C1 segment of cervical spinal cord (tissue), 14 donors: ENCODE results near the gene NDUFA13.

Experiments
- DNase-seq, 14 donors: peaks; one replicate each; lab custom pipeline; 2025; lab: John Stamatoyannopoulos, UW

NDUFA13 gene

DNA sequence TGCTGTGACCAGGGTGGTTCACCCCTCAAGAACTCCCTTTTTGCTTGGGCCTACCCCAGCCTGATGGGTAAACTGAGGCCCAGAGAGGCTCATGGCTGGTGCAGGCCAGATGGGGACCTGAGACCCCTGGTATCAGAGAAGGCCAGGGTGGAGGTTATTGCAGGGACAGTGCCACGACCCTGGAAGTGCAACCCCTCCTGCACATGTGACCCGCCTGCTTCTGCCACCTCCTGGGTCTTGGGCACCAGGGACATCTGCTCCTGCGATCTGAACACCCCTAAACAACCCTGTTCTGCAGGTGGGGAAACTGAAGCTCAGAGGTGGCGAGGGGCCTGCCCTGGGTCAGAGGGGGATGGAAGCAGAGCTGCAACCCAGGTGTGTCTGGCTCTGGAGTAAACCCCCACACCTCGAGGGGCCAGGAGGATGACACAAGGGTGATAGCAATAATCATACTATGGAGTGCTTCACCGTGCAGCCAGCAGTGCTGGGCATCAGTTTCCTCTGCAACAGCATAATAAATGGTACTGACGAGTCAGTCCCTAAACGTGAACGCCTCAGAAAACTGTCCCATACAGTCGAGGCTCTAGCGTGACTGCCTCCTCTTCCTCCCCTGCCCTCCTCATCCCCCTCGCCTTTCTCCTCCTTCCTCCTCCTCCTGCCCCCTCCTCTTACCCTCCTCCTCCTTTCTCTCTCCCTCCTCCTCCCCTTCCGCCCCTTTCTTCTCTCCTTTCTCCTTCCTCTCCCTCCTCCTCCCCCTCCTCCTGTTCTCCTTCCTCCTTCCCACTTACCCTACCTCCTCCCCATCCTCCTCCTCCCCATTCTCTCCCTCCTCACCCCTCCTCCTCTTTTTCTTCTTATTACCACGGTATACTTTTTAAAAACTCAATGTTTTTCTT lies 17.0 kb downstream of the NDUFA13 start:
- DNase-seq = no peak

DNA sequence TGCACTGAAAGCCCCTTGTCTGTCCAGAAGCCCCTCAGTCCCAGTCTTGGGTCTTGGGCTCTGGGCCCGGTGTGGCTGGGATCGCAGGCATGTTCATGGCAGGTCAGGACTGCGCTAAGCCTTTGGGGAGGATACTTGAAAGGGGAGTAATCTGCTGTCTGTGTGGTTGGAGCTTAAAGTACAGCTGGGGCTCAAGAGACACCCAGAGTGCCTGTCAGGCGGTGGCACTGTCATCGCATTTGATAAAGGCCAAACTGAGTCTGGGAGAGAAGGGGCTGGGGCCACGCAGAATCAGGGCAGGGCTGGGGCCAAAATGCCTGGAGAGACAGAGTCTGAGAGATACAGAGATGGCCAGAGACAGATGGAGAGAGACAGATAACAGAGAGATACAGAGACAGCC lies 17.8 kb downstream of the NDUFA13 start:
- DNase-seq = no peak

DNA sequence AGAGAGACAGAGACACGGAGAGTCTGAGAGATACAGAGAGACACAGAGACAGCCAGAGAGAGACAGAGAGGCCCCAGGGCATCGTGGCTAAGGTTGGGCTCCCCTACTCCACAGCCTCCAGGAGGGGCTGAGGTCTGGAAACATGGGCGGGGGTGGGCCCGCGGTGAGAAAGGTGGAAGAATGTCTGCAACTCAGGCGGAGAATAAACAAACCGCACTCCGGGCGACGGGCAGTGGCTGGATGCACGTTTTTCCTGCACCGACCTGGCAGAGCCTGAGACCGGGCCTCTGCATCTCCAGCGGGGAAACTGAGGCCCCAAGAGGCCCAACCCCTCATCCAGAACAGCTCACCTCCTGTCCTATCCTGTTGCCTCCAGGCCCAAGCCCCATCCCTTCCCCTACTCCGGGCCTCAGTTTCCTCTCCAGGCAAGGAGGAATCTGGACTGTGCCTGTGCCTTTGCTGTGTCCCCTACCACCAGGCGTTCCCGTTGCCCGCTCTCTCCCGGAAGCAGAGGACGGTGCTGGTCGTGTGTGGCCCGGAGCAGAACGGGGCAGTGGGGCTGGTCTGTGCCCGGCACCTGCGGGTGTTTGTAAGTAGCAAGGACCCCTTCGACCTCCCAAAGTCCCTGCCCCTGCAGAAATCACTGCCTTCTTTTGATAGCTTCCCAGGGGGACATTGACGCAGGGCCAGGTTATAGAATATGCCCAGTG lies 18.7 kb downstream of the NDUFA13 start:
- DNase-seq = no peak

DNA sequence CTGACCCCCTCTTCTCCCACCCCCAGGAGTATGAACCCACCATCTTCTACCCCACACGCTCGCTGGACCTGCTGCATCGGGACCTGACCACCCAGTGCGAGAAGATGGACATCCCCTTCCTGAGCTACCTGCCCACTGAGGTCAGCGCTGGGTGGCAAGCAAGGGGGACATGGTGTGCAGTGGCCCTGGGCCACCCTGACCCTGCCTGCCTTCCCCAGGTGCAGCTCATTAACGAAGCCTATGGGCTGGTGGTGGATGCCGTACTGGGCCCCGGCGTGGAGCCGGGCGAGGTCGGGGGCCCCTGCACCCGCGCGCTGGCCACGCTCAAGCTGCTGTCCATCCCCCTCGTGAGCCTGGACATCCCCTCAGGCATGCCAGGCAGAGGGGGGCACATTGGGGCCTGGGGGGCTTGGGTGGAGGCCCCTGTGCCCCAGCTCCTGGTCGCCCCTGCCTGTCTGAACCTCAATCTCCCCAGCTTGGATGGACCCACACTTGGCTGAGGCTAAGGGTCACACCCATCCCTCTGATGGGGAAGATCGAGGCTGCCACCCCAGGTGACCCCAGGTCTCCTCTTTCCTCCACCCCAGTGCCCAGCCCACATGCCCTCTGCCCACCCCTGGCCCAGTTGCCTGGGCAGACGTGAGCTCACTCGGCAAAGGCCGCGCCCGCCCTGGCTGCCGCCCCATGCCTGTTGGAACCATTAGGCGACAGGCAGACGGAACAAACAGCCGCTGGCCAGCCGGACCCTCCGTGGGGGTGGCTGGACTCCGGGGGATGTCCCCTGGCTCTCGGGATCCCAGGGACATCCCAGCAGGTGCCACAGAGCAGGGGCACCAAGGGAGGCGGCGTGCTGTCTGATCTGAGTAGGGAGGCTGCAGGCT lies 19.5 kb downstream of the NDUFA13 start:
- no peak for DNase-seq

DNA sequence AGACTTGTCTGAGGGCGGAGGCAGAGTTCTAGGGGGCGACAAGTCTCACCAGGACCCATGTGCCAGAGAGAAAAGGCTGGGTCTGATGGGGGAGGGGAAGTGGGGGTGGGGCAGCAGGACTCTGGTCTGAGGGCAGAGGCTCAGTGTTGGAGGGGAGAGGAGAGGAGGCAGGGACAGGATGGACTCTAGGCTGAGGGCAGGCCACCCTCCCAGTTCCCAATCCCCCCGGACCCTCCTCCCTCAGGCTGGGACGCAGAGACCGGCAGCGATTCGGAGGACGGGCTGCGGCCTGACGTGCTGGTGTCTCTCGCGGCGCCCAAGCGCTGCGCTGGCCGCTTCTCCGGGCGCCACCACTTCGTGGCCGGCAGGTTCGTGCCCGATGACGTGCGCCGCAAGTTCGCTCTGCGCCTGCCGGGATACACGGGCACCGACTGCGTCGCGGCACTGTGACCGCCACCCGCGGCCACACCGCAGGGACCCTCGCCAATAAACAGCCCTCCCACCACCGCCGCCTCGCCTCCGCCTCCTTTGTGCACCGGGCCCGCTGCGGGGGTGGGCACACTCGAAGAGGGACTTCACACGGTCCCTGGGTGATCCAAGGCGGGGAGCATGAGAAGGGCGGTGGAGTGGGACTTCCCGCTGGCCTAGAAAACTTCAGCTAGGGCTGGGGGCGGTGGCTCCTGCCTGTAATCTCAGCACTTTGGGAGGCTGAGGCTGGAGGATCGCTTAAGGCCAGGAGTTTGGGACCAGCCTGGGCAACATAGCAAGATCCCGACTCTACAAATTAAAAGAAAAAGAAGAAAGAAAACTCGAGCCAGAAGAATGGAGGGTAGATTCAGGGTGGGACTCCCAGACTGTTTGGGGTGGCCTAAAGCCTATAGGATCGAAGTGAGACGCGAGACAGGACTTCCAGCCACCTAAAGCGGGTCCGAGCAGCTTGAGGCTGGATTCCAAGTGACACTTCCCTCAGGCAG lies 21.3 kb downstream of the NDUFA13 start:
- no peak for DNase-seq

DNA sequence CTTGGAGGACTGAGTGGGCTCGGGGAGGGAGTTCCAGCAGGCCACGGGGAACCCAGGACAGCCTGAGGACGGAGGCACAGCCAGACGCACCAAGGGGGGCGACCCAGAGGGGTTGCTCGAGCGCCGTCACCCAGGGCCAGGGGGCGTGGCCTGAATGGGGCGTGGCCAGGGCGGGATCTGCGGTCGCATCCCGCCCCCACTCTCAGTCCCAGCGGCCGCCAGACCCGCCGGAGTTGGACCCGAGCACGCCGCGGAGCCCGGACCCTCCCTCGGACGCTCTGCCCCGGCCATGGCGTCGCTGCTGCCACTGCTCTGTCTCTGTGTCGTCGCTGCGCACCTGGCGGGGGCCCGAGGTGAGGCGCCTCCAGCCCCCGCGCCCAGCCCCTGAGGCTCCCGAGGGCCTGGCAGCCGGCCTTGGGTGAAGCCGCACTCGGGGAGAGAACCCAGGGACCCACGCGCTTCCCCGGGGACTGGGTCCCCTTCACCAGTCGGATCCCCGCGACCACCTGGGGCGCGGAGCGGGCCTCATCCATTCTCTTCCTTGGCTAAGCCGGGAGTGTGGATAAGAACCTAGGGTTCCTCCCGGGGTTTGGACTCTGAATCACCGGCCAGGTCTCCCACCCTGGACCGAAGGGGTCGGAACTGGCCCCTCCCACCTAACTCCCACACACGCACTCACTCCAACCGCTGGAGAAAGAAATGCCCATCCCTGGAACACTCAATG lies 22.2 kb downstream of the NDUFA13 start, which contains the start of gene CILP2:
Gene CILP2 (plus strand): TSS at position 205 of the 724 bp plus-strand sequence. CDS start 85 bp downstream, at position 290.
- DNase-seq = no peak

DNA sequence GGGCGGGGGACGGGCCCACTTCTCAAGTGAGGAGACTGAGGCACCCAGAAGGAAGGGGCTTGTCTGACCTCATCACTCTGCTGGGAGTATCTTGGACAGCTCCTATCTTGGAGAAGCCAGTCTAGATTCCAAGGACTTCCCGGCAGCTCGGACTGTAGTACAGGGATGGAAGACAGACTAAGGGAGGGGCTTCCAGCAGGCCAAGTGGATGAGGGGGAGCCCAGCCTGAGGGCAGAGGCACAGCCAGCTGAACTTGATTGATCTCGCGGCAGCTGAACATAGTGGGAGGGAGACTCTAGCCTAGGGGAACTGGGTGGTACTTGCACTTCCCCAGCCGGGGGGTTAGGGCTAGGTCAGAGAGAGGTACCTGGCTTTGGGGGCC lies 22.8 kb downstream of the NDUFA13 start:
- no peak for DNase-seq

DNA sequence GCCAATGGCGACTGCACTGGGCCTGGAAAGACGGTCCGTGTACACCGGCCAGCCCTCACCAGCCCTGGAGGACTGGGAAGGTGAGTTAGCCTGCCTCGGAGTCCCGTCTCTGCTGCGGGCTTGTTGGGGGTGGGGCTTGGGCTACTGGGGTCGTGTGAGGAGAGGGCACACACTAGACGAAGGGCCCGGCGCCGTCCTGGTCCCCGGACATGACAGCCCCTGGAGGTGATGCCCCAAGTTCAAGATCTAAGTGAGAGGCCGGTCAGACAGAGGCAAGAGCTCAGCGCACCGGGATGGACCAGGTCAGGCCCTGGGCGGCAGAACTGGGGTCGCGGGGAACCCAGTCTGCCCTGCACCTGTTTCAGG lies 23.7 kb downstream of the NDUFA13 start:
- no peak for DNase-seq

DNA sequence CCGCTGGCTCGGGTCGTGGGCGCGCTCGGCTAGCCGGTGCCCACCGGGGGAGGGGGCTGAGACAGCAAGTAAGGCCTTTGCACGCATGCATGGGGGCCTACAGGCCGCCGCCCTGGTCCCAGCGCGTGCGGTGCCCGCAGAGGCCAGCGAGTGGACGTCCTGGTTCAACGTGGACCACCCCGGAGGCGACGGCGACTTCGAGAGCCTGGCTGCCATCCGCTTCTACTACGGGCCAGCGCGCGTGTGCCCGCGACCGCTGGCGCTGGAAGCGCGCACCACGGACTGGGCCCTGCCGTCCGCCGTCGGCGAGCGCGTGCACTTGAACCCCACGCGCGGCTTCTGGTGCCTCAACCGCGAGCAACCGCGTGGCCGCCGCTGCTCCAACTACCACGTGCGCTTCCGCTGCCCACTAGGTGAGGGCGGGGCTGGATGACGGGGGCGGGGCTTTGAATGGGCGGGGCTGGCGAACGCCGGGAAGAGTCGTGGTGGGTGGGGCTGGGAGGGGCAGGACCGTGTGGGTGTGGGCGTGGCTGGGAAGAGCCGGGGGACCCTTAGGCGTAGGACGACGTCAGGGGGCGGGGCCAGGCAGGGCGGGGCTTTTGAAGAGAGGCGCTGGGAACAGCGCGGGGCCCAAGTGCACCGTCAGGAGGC lies 24.2 kb downstream of the NDUFA13 start:
- DNase-seq = no peak

DNA sequence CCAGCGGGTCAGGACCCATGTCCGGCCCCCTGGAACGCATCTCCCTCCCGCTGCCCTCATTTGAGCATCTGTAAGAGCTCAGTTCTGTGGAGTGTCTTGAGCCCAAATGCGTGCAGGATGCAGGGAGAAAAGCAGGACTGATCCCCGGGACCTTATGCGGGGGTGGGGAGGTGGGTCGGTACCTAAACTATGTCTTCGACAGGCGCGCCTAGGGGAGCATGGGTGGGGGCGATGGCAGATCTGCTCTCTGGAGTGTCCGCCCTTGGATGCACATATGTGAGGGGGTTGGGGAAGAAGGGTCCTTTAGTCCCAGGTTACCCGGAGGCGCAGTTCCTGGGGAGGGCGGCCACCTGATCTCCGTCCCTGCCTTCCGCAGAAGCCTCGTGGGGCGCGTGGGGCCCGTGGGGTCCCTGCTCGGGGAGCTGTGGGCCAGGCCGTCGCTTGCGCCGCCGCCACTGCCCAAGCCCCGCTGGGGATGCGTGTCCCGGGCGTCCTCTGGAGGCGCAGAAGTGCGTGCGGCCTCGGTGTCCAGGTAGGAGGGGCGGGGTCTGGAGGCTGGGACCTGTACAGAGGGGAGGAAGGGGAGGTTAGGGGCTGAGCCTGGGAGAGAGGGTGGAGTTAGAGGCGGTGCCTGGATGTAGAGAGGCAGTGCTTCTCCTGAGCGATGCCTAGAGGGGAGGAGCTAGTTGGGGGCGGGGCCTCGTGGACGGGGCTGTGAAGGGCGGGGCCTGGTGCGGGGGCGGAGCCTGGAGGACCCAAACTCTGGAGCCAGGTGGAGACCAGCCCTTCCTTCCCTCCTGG lies 24.9 kb downstream of the NDUFA13 start:
- no peak for DNase-seq

DNA sequence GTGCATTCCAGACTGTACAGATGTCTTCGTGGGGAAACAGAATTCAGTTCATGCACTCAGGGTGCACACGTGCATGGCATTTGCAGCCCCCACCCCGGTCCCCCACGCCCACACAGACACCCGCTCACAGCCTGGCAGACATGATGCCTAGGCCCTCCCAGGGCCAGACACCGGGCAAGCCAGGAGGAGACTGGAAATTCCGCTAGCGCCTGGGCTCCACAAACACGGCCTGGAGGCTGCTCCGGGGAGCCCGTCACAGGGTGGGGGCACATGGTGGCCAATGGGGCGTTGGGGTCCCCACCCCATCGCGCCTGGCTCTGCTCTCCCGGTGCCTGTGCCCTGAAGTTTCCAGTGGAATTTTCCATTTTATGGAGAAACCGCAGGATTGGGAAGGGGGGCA lies 25.6 kb downstream of the NDUFA13 start:
- no peak for DNase-seq

DNA sequence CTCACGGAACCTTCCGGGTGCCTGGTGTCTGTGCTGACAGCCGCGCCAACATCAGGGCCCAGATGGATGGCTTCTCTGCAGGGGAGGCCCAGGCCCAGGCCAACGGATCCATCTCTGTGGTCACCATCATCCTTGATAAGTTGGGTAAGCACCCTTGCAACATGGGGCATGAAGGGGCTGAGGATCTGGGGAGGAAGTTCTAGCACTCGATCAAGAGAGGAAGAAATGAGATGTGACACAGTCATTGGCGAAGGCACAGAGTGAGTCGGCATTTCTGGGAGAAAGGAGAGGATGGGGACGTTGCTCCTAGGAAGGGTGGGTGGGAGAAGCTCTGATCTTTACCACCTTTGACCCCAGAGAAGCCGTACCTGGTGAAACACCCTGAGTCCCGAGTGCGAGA lies 26.5 kb downstream of the NDUFA13 start:
- DNase-seq = no peak

DNA sequence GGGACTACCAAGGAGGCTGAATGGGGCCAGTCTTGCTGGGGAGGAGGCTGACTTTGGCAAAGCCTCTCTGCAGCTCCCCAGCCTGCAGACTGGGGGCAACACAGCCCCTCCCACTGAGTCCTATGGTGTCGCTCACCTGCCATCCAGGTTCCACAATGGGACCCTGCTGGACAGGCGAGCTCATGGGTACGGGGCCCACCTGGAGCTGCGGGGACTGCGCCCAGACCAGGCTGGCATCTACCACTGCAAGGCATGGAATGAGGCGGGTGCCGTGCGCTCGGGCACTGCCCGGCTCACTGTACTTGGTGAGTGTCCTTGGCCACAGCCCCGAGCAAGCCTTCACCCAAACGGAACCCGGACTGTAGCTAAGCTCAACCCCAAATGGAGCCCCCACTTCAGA lies 27.1 kb downstream of the NDUFA13 start:
- no peak for DNase-seq

DNA sequence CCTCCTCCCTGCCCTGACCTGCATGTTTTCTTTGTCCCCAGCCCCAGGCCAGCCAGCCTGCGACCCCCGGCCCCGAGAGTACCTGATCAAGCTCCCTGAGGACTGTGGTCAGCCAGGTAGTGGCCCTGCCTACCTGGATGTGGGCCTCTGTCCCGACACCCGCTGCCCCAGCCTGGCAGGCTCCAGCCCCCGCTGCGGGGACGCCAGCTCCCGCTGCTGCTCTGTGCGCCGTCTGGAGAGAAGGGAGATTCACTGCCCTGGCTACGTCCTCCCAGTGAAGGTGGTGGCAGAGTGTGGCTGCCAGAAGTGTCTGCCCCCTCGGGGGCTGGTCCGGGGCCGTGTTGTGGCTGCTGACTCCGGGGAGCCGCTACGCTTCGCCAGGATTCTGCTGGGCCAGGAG lies 27.6 kb downstream of the NDUFA13 start:
- no peak for DNase-seq

DNA sequence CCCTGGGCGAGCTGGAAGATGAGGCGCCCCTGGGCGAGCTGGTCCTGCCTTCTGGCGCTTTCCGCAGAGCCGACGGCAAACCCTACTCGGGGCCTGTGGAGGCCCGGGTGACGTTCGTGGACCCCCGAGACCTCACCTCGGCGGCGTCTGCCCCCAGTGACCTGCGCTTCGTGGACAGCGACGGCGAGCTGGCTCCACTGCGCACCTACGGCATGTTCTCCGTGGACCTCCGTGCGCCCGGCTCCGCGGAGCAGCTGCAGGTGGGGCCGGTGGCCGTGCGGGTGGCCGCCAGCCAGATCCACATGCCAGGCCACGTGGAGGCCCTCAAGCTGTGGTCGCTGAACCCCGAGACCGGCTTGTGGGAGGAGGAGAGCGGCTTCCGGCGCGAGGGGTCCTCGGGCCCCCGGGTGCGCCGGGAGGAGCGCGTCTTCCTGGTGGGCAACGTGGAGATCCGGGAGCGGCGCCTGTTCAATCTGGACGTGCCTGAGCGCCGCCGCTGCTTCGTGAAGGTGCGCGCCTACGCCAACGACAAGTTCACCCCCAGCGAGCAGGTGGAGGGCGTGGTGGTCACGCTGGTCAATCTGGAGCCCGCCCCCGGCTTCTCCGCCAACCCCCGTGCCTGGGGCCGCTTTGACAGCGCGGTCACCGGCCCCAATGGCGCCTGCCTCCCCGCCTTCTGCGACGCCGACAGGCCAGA lies 28.4 kb downstream of the NDUFA13 start:
- no peak for DNase-seq

DNA sequence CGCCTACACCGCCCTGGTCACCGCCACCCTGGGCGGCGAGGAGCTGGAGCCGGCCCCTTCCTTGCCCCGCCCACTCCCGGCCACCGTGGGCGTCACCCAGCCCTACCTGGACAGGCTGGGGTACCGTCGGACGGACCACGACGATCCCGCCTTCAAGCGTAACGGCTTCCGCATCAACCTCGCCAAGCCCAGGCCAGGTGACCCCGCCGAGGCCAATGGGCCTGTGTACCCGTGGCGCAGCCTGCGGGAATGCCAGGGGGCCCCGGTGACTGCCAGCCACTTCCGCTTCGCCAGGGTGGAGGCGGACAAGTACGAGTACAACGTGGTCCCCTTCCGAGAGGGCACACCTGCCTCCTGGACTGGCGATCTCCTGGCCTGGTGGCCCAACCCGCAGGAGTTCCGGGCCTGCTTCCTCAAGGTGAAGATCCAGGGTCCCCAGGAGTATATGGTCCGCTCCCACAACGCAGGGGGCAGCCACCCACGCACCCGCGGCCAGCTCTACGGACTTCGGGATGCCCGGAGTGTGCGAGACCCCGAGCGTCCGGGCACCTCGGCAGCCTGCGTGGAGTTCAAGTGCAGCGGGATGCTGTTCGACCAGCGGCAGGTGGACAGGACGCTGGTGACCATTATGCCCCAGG lies 29.0 kb downstream of the NDUFA13 start:
- no peak for DNase-seq

DNA sequence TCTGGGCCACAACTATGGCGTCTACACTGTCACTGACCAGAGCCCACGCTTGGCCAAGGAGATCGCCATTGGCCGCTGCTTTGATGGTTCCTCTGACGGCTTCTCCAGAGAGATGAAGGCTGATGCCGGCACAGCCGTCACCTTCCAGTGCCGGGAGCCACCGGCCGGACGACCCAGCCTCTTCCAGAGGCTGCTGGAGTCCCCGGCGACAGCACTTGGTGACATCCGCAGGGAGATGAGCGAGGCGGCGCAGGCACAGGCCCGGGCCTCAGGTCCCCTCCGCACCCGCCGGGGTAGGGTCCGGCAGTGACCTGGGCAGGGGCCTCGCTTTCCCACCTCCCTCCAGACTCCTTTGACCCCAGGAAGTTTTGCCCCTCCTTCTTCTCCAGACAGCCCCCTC lies 29.7 kb downstream of the NDUFA13 start:
- DNase-seq = no peak

DNA sequence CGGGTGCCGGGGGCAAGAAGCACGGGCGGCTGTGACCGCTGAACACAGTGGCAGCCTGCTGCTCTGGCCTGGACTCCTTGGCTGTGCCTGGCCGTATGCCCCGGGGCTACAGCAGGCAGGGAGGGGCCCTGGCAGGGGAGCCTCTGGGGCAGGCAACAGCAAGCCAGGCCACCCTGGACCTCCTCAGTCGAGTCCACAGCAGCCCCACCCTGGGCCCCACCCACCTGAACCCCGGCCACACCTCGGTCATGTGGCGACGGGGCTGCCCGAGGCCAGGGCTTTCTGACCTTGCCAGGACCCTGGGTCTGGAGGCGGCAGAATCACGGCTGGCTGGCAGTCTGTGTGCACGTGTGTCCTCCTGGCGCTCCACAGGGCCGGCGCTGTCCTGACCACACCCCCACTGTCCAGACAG lies 30.7 kb downstream of the NDUFA13 start:
- DNase-seq = no peak
